ENCODE results near the gene CAPN12.

GRCh38 chr19:38725469-38726283 lies 18.6 kb downstream of the CAPN12 start:
- TF ChIP-seq CTCF (IDR thresholded peaks at IDR 0.05) (no peak), POLR2A (IDR thresholded peaks at IDR 0.05) (no peak)
